Measurements from ENCODE around the gene NMNAT3.

- TF ChIP-seq CTCF (IDR thresholded peaks at IDR 0.05 in 4 of 5, conservative IDR thresholded peaks at IDR 0.05 in 1 of 5) (no peak), POLR2A (IDR thresholded peaks at IDR 0.05) (no peak)
Observed at GRCh38 chr3:139638518-139638917, 39.3 kb downstream of the NMNAT3 start.
